AG04450 (cell line): ENCODE results near the gene UNK. TPM values are rescaled to one million over a fixed set of nuclear protein-coding genes. Genes with fewer than 3 reads are reported as not detected.
"Not testable (repeated sequence)": the region's sequence is repeated elsewhere in the genome, so short reads cannot be mapped to it uniquely, and the experiment has no call there.

Experiments used
- CTCF ChIA-PET: fragments of 300-600, 350-600 bp; formaldehyde crosslinking; extraction: SDS; loops from one replicate; lab custom pipeline; 2022; ENCODE audit warnings: antibody characterized with exemption, inconsistent platforms; lab: Charles Lee
- POLR2A ChIA-PET: fragments of 350-600 bp; formaldehyde crosslinking; extraction: SDS; loops from one replicate; lab custom pipeline; 2021; ENCODE audit warnings: antibody characterized with exemption, inconsistent platforms; lab: Yijun Ruan, JAX
- DNase-seq: peaks from one replicate; pipeline ENCODE4 v3.0.0-alpha.2; 2011; ENCODE audit warnings: low read depth, low spot score
- H3K27ac ChIP-seq: one replicate; pipeline ENCODE4 v1.5.1; 2012; ENCODE audit warnings: low read depth, low read length, control low read depth
- H3K27me3 ChIP-seq: one replicate; pipeline ENCODE4 v1.6.0; 2012; ENCODE audit warnings: low read length; ENCODE audit not compliant: control insufficient read depth, insufficient read depth
- H3K4me3 ChIP-seq: 2 replicates; pipeline ENCODE4 v1.5.1; 2011; ENCODE audit warnings: mild to moderate bottlenecking, low read depth, low read length, control low read depth
- H3K9me3 ChIP-seq: 2 replicates; pipeline ENCODE4 v1.5.1; 2012; ENCODE audit warnings: low read length; ENCODE audit not compliant: control insufficient read depth, insufficient read depth
- CTCF ChIP-seq: IDR thresholded peaks from 2 replicates; pipeline ENCODE4 v1.5.1; 2011; ENCODE audit warnings: low read depth, low read length, control low read depth, inconsistent platforms
- polyA plus RNA-seq: library from polyadenylated mRNA; depleted of rRNA; stranded (reverse); fragments of >200 nt; gene quantifications from 2 replicates; pipeline ENCODE4 v1.2.3, GENCODE V29; 2011

UNK gene
- polyA plus RNA-seq, 1 experiment = 11.4 TPM

GRCh38 chr17:75757086-75757681 is 27.4 kb upstream of the UNK start:
- H3K4me3 ChIP-seq = no peak overlapping the region
- no peak for DNase-seq
- no peak overlapping the region for H3K27ac ChIP-seq
- H3K9me3 ChIP-seq = no peaks in the 10 kb centered on the region
- H3K27me3 ChIP-seq = peaks cover 3% of the 10 kb centered on the region
- ChIA-PET CTCF (no interaction called here), POLR2A (interaction anchor here (0.9 kb wide), 1 partner anchor 23 kb away, joined by 3 read pairs; a partner anchor contains a TSS)
- TF ChIP-seq CTCF = no peak

- Histone ChIP-seq H3K27me3 (no peaks in the 10 kb centered on the region), H3K27ac (no peak overlapping the region), H3K9me3 (no peaks in the 10 kb centered on the region), H3K4me3 (no peak overlapping the region)
- TF ChIP-seq CTCF = peak; percentile 30
- ChIA-PET POLR2A (no interaction called here), CTCF (interaction anchor here (1.7 kb wide), 1 partner anchor 125 kb away, joined by 5 read pairs; the partner anchor contains the start of gene SMIM5)
- no peak for DNase-seq
Observed at GRCh38 chr17:75758131-75758905, 26.3 kb upstream of the UNK start.

GRCh38 chr17:75759457-75759856 is 25.1 kb upstream of the UNK start:
- H3K27ac ChIP-seq = no peak overlapping the region
- H3K9me3 ChIP-seq = no peaks in the 10 kb centered on the region
- ChIA-PET POLR2A (interaction anchor here (1.2 kb wide), 1 partner anchor 21 kb away, joined by 3 read pairs; no protein-coding TSS in a partner anchor), CTCF (interaction anchor here (0.7 to 1.7 kb wide), 3 partner anchors 11 to 126 kb away, joined by 3 to 5 read pairs (median 5); partner anchors contain the start of gene SMIM5)
- no peak for DNase-seq
- H3K4me3 ChIP-seq = no peak overlapping the region
- TF ChIP-seq CTCF = no peak
- H3K27me3 ChIP-seq = no peaks in the 10 kb centered on the region

GRCh38 chr17:75759978-75760640 is 24.5 kb upstream of the UNK start:
- H3K9me3 ChIP-seq, H3K27ac ChIP-seq, H3K4me3 ChIP-seq, H3K27me3 ChIP-seq, DNase-seq: not testable (repeated sequence)
- POLR2A ChIA-PET = interaction anchor here (1.2 kb wide), 1 partner anchor 20 kb away, joined by 3 read pairs; no protein-coding TSS in a partner anchor
- CTCF ChIA-PET = interaction anchor here (0.7 to 2.5 kb wide), 3 partner anchors 12 to 127 kb away, joined by 5 read pairs; partner anchors contain the start of gene SMIM5

GRCh38 chr17:75762513-75763268 is 21.9 kb upstream of the UNK start:
- H3K9me3 ChIP-seq = no peaks in the 10 kb centered on the region; the same call in 1 of the 2 replicates
- no peak overlapping the region for H3K27ac ChIP-seq
- no peak for TF ChIP-seq CTCF
- no peaks in the 10 kb centered on the region for H3K27me3 ChIP-seq
- ChIA-PET POLR2A (interaction anchor here (1.2 to 4.8 kb wide), 2 partner anchors 9 to 17 kb away, joined by 10 to 53 read pairs; a partner anchor contains a TSS), CTCF (interaction anchor here (0.7 to 4.8 kb wide), 7 partner anchors 9 to 130 kb away, joined by 3 to 38 read pairs (median 4); partner anchors contain the start of gene SMIM5)
- H3K4me3 ChIP-seq = no peak overlapping the region
- DNase-seq = no peak
